Mesenchymal stem cell (in vitro differentiated cells and primary cell): ENCODE data around the gene AQP2.
"Not testable (repeated sequence)": the region's sequence is repeated elsewhere in the genome, so short reads cannot be mapped to it uniquely, and the experiment has no call there.

Experiments
- DNase-seq: peaks from one replicate; pipeline ENCODE4 v3.0.0-alpha.2; 2013
- H2AFZ ChIP-seq: one replicate; pipeline ENCODE4 v1.6.1; 2013; ENCODE audit warnings: low read depth, mild to moderate bottlenecking, control low read depth, inconsistent platforms, low read length, moderate library complexity
- H2AK5ac ChIP-seq: 2 replicates; pipeline ENCODE4 v1.6.1; 2013; ENCODE audit warnings: low read length, moderate library complexity, mild to moderate bottlenecking, inconsistent platforms; ENCODE audit not compliant: severe bottlenecking
- H2BK120ac ChIP-seq: one replicate; pipeline ENCODE4 v1.6.1; 2013; ENCODE audit warnings: low read depth, mild to moderate bottlenecking, inconsistent platforms, low read length, moderate library complexity
- H2BK12ac ChIP-seq, 2 experiments: one replicate each; pipeline ENCODE4 v1.6.1; 2013; ENCODE audit warnings: inconsistent platforms in 2 of 2, low read length in 2 of 2, mild to moderate bottlenecking in 2 of 2, moderate library complexity in 2 of 2, control low read depth in 1 of 2
- H2BK15ac ChIP-seq: one replicate; pipeline ENCODE4 v1.6.1; 2013; ENCODE audit warnings: mild to moderate bottlenecking, low read depth, inconsistent platforms; ENCODE audit not compliant: poor library complexity, severe bottlenecking
- H2BK5ac ChIP-seq: 2 replicates; pipeline ENCODE4 v1.6.1; 2013; ENCODE audit warnings: low read depth, mild to moderate bottlenecking, low read length, control low read depth, inconsistent platforms; ENCODE audit not compliant: poor library complexity, severe bottlenecking
- H3K14ac ChIP-seq, 2 experiments: one replicate each; pipeline ENCODE4 v1.6.1; 2013; ENCODE audit warnings: inconsistent platforms in 2 of 2, low read length in 2 of 2, control low read depth in 1 of 2, mild to moderate bottlenecking in 1 of 2, moderate library complexity in 1 of 2
- H3K18ac ChIP-seq, 2 experiments: one replicate each; pipeline ENCODE4 v1.6.1; 2013; ENCODE audit warnings: inconsistent platforms in 2 of 2, low read length in 2 of 2, control low read depth in 1 of 2, low read depth in 1 of 2, mild to moderate bottlenecking in 1 of 2
- H3K23ac ChIP-seq, 2 experiments: one replicate each; pipeline ENCODE4 v1.6.1; 2013; ENCODE audit warnings: inconsistent platforms in 2 of 2, low read length in 2 of 2, mild to moderate bottlenecking in 2 of 2, moderate library complexity in 2 of 2, control low read depth in 1 of 2
- H3K27ac ChIP-seq: 2 replicates; pipeline ENCODE4 v1.5.1; 2013; ENCODE audit warnings: mild to moderate bottlenecking, moderate library complexity, low read length, control low read depth, inconsistent platforms; ENCODE audit not compliant: poor library complexity, severe bottlenecking
- H3K27me3 ChIP-seq, 2 experiments: 2 replicates each; pipeline versions ENCODE4 v1.6.1 to v1.7.0; 2013; ENCODE audit warnings: low read length in 2 of 2, mild to moderate bottlenecking in 2 of 2, moderate library complexity in 2 of 2, control low read depth in 1 of 2, inconsistent platforms in 1 of 2; ENCODE audit not compliant: control insufficient read depth in 1 of 2, insufficient read depth in 1 of 2
- H3K36me3 ChIP-seq, 2 experiments: 2 replicates each; pipeline versions ENCODE4 v1.6.1 to v1.7.0; 2013; ENCODE audit warnings: low read length in 2 of 2, control low read depth in 1 of 2, inconsistent platforms in 1 of 2, low read depth in 1 of 2, mild to moderate bottlenecking in 1 of 2; ENCODE audit not compliant: insufficient read depth in 2 of 2, control insufficient read depth in 1 of 2
- H3K4ac ChIP-seq, 2 experiments: one replicate each; pipeline ENCODE4 v1.6.1; 2013; ENCODE audit warnings: inconsistent platforms in 2 of 2, low read length in 2 of 2, mild to moderate bottlenecking in 2 of 2, moderate library complexity in 2 of 2, control low read depth in 1 of 2, low read depth in 1 of 2
- H3K4me1 ChIP-seq: 2 replicates; pipeline ENCODE4 v1.6.1; 2013; ENCODE audit warnings: low read depth, low read length, control low read depth; ENCODE audit not compliant: control insufficient read depth, insufficient read depth
- H3K4me2 ChIP-seq: 2 replicates; pipeline ENCODE4 v1.6.1; 2013; ENCODE audit warnings: low read length, mild to moderate bottlenecking, inconsistent platforms; ENCODE audit not compliant: poor library complexity, severe bottlenecking
- H3K4me3 ChIP-seq, 2 experiments: 2 replicates each; pipeline versions ENCODE4 v1.5.1 to v1.7.0; 2013; ENCODE audit warnings: low read length in 2 of 2, mild to moderate bottlenecking in 2 of 2, control low read depth in 1 of 2, low read depth in 1 of 2; ENCODE audit not compliant: insufficient read depth in 1 of 2
- H3K79me1 ChIP-seq: replicated peaks from 2 replicates; pipeline ENCODE4 v1.6.1; 2013; ENCODE audit warnings: mild to moderate bottlenecking, control low read depth, low read length, inconsistent platforms; ENCODE audit not compliant: poor library complexity, severe bottlenecking
- H3K9ac ChIP-seq: 2 replicates; pipeline ENCODE4 v1.7.0; 2013; ENCODE audit warnings: mild to moderate bottlenecking, low read length, moderate library complexity
- H3K9me3 ChIP-seq: 2 replicates; pipeline ENCODE4 v1.7.0; 2013; ENCODE audit warnings: mild to moderate bottlenecking, low read length; ENCODE audit not compliant: control insufficient read depth
- H4K8ac ChIP-seq: one replicate; pipeline ENCODE4 v1.6.1; 2013; ENCODE audit warnings: inconsistent platforms, mild to moderate bottlenecking, low read length, moderate library complexity
- H4K91ac ChIP-seq: one replicate; pipeline ENCODE4 v1.6.1; 2013; ENCODE audit warnings: mild to moderate bottlenecking, low read length, inconsistent platforms
- WGBS: methylation state at CpG from one replicate; pipeline ENCODE4 v1.1.7; 2013; ENCODE audit warnings: mixed read lengths; 5-methylcytosine and 5-hydroxymethylcytosine counted together

The AQP2 gene

GRCh38 chr12:49984476-49985359 lies 34.2 kb downstream of the AQP2 start:
- no peak overlapping the region for H3K4me3 ChIP-seq
- H3K4me1 ChIP-seq: peaks cover 27% of the 10 kb centered on the region
- peak overlapping the region in 1 of 2 experiments; percentile 75 for H2BK12ac ChIP-seq
- H2BK5ac ChIP-seq: no peak overlapping the region
- peak overlapping the region; percentile 60 for H2AK5ac ChIP-seq
- DNase-seq: peak; percentile 38
- no peak overlapping the region for H4K91ac ChIP-seq
- H3K27me3 ChIP-seq: no peaks in the 10 kb centered on the region
- H2BK120ac ChIP-seq: no peak overlapping the region
- H3K36me3 ChIP-seq: peaks cover 0 to 6% of the 10 kb centered on the region in 2 experiments
- no peak overlapping the region for H3K23ac ChIP-seq
- no peak overlapping the region for H3K14ac ChIP-seq
- 73% methylated on average over 9 of the region's 9 CpGs for WGBS
- no peaks in the 10 kb centered on the region for H3K79me1 ChIP-seq
- peak overlapping the region; percentile 64 for H3K9ac ChIP-seq
- H2AFZ ChIP-seq: no peak overlapping the region
- H3K4ac ChIP-seq: no peak overlapping the region
- H4K8ac ChIP-seq: no peak overlapping the region
- peak overlapping the region; percentile 17 for H2BK15ac ChIP-seq
- H3K9me3 ChIP-seq: no peaks in the 10 kb centered on the region
- no peak overlapping the region for H3K4me2 ChIP-seq
- peak overlapping the region in 1 of 2 experiments; percentile 51 for H3K18ac ChIP-seq
- H3K27ac ChIP-seq: peak overlapping the region; percentile 93

- WGBS: 71% methylated on average over 4 of the region's 5 CpGs
- no peak overlapping the region for H2BK15ac ChIP-seq
Measured at GRCh38 chr12:49985981-49986380, 35.4 kb downstream of the AQP2 start.

GRCh38 chr12:49986476-49986875 lies 35.9 kb downstream of the AQP2 start:
- not testable (repeated sequence) for H3K27me3 ChIP-seq, H2AFZ ChIP-seq, H3K9ac ChIP-seq, H3K18ac ChIP-seq, H2AK5ac ChIP-seq, H3K4me3 ChIP-seq, H3K4me2 ChIP-seq, H3K9me3 ChIP-seq, H4K8ac ChIP-seq, H2BK5ac ChIP-seq, H3K36me3 ChIP-seq, H3K14ac ChIP-seq, H3K23ac ChIP-seq, H2BK12ac ChIP-seq, H4K91ac ChIP-seq, H2BK15ac ChIP-seq, H3K4ac ChIP-seq, H3K79me1 ChIP-seq, H2BK120ac ChIP-seq, DNase-seq
- 64% methylated on average over 3 of the region's 3 CpGs for WGBS
- peaks cover 20% of the 10 kb centered on the region for H3K4me1 ChIP-seq
- H3K27ac ChIP-seq: peak overlapping the region; percentile 6

More at GRCh38 chr12:49985981-49986380, 35.4 kb downstream of the AQP2 start:
- Histone ChIP-seq H3K27ac (peak overlapping the region; percentile 41), H3K9ac (no peak overlapping the region), H3K27me3 (no peaks in the 10 kb centered on the region), H3K4me2 (no peak overlapping the region), H2AK5ac (no peak overlapping the region), H4K91ac (no peak overlapping the region), H3K14ac (no peak overlapping the region), H3K4ac (no peak overlapping the region), H2BK5ac (no peak overlapping the region), H3K79me1 (no peaks in the 10 kb centered on the region), H2AFZ (no peak overlapping the region), H3K23ac (no peak overlapping the region), H3K9me3 (no peaks in the 10 kb centered on the region), H2BK120ac (no peak overlapping the region), H3K18ac (no peak overlapping the region), H3K4me3 (no peak overlapping the region), H3K36me3 (peaks cover 0 to 9% of the 10 kb centered on the region in 2 experiments), H4K8ac (no peak overlapping the region), H3K4me1 (peaks cover 23% of the 10 kb centered on the region), H2BK12ac (no peak overlapping the region)
- peak; percentile 29 for DNase-seq

- Histone ChIP-seq H2AFZ (no peak overlapping the region), H3K27me3 (no peaks in the 10 kb centered on the region), H3K79me1 (peaks cover 5% of the 10 kb centered on the region), H2BK15ac (no peak overlapping the region), H4K8ac (no peak overlapping the region), H2BK12ac (no peak overlapping the region), H3K36me3 (peaks cover 3 to 21% of the 10 kb centered on the region in 2 experiments), H3K9me3 (no peaks in the 10 kb centered on the region), H3K4me2 (no peak overlapping the region), H3K9ac (no peak overlapping the region), H3K4me1 (peaks cover 15% of the 10 kb centered on the region), H3K18ac (no peak overlapping the region), H3K4me3 (no peak overlapping the region), H3K4ac (no peak overlapping the region), H3K14ac (no peak overlapping the region), H3K23ac (no peak overlapping the region), H2BK5ac (no peak overlapping the region), H4K91ac (no peak overlapping the region), H3K27ac (peak overlapping the region; percentile 53), H2BK120ac (no peak overlapping the region), H2AK5ac (no peak overlapping the region)
- no peak for DNase-seq
- WGBS: 89% methylated on average over 4 of the region's 4 CpGs
Measured at GRCh38 chr12:49987625-49988303, 37.2 kb downstream of the AQP2 start.
